ENCODE data around the gene SLC6A13. TPM values are rescaled to one million over a fixed set of nuclear protein-coding genes. Genes with fewer than 3 reads are reported as not detected.

SLC6A13 gene
- polyA plus RNA-seq, 2 of the 4 experiments (the other 2 are of a cell fraction) = 0.43 to 0.49 TPM

DNA sequence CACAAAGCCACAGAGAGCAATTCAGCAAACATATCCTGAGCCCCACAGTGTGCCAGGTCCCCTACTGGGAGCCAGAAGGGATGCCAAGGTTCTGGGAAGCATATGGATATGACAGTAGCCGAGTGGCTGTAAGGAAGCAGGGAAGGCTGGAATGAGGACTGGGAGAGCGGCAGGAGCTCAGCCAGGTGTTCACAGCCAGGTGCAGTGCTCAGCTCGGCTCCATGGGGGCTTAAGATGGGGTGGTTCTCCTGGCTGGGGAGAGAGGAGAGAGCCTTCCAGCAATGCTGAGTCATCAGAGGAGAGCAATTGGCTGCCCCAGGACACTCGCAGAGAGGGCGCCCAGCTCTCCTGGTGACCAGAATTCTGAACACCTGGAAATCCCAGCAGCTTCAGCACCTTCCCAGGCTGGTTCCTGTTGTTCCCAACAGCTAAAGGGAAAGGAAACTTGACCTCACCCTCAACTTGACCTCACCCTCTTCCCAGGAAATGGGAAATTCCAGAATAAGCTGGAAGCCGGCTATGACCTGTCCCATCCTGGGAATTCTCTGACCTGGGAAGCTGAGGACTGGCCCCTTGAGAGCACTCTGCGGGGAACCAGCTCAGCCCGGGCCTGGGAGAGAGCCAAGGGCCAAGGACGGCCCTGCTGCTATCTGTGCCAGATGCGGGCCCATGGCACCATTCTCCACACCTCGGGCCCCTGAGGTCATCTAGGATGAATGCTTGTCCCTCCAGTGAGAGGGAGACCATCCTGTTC, 83.3 kb downstream of the SLC6A13 start:
- no peak for FAIRE-seq
- Histone ChIP-seq H3K27ac (peak overlapping the region; percentile 24 to 76; a peak in 4 of 6 replicates), H3K9me3 (no peaks in the 10 kb centered on the region), H3K4me1 (peaks cover 35% of the 10 kb centered on the region), H3K4me3 (no peak overlapping the region), H3K4me2 (peak overlapping the region; percentile 29; the same call in 1 of the 3 replicates)
- ChIA-PET POLR2A (no interaction called here), CTCF (interaction anchor here (0.6 to 3.4 kb wide), 6 partner anchors 9 to 68 kb away, joined by 3 to 24 read pairs (median 3); no protein-coding TSS in a partner anchor)
- WGBS (ENCODE audit: missing lambda C conversion rate) = 72% methylated on average over 11 of the region's 11 CpGs
- ATAC-seq = no peak
- DNase-seq (ENCODE audit: low read depth in 1 of 2, low spot score in 1 of 2) = no peak
- TF ChIP-seq FOSL2 (IDR thresholded peaks at IDR 0.05) (no peak), FOSL2 (CRISPR knock-in tag; IDR thresholded peaks at IDR 0.05) (0 out of 2 replicates have a peak, but pooled peaks have one; percentile 2), REST (IDR thresholded peaks at IDR 0.05) (no peak), SREBF2 (IDR thresholded peaks at IDR 0.05) (no peak), EHF (CRISPR knock-in tag; IDR thresholded peaks at IDR 0.05) (no peak), HOXB13 (CRISPR knock-in tag; IDR thresholded peaks at IDR 0.05; ENCODE audit: low read depth) (no peak), MAFK (IDR thresholded peaks at IDR 0.05; ENCODE audit: partially characterized antibody) (peak; percentile 87), GATA3 (IDR thresholded peaks at IDR 0.05; ENCODE audit: borderline replicate concordance) (no peak), ZC3H11A (IDR thresholded peaks at IDR 0.05) (no peak), KDM5A (IDR thresholded peaks at IDR 0.05) (no peak), ZNF302 (CRISPR knock-in tag; IDR thresholded peaks at IDR 0.05) (no peak), ELK1 (IDR thresholded peaks at IDR 0.05; ENCODE audit: low read depth, low read length) (no peak)
- TF ChIP-seq, protein P1, sequence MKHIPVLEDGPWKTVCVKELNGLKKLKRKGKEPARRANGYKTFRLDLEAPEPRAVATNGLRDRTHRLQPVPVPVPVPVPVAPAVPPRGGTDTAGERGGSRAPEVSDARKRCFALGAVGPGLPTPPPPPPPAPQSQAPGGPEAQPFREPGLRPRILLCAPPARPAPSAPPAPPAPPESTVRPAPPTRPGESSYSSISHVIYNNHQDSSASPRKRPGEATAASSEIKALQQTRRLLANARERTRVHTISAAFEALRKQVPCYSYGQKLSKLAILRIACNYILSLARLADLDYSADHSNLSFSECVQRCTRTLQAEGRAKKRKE (CRISPR knock-in tag; IDR thresholded peaks at IDR 0.05; ENCODE audit: low read depth) = no peak

- TF ChIP-seq, protein P2, sequence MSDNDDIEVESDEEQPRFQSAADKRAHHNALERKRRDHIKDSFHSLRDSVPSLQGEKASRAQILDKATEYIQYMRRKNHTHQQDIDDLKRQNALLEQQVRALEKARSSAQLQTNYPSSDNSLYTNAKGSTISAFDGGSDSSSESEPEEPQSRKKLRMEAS (IDR thresholded peaks at IDR 0.05) = no peak
- no peak for TF ChIP-seq NFE2L2 (conservative IDR thresholded peaks at IDR 0.05; ENCODE audit: low read length)
- TF ChIP-seq FOSL2 (IDR thresholded peaks at IDR 0.05) = no peak
- TF ChIP-seq FOSL2 (CRISPR knock-in tag; IDR thresholded peaks at IDR 0.05) = no peak
- WGBS (ENCODE audit: missing lambda C conversion rate) = 81% methylated on average over 2 of the region's 3 CpGs
- Histone ChIP-seq H3K9me3 (no peaks in the 10 kb centered on the region), H3K27ac (peak overlapping the region in 1 of 2 experiments; percentile 76; a peak in 3 of 6 replicates), H3K4me1 (peaks cover 35% of the 10 kb centered on the region), H3K4me2 (0 out of 3 replicates have a peak overlapping the region, but pooled peaks have one; percentile 29), H3K4me3 (no peak overlapping the region)
- DNase-seq (ENCODE audit: low read depth in 1 of 2, low spot score in 1 of 2) (no peak), FAIRE-seq (no peak), ATAC-seq (no peak)
- ChIA-PET CTCF (interaction anchor here (0.6 to 3.4 kb wide), 5 partner anchors 11 to 67 kb away, joined by 3 to 24 read pairs (median 3); no protein-coding TSS in a partner anchor), POLR2A (no interaction called here)
Observed at GRCh38 chr12:178829-179109, 83.9 kb downstream of the SLC6A13 start.
